ENCODE measurements around the gene SAMD8.
"Not testable (repeated sequence)": the region's sequence is repeated elsewhere in the genome, so short reads cannot be mapped to it uniquely, and the experiment has no call there.

Gene SAMD8

DNA sequence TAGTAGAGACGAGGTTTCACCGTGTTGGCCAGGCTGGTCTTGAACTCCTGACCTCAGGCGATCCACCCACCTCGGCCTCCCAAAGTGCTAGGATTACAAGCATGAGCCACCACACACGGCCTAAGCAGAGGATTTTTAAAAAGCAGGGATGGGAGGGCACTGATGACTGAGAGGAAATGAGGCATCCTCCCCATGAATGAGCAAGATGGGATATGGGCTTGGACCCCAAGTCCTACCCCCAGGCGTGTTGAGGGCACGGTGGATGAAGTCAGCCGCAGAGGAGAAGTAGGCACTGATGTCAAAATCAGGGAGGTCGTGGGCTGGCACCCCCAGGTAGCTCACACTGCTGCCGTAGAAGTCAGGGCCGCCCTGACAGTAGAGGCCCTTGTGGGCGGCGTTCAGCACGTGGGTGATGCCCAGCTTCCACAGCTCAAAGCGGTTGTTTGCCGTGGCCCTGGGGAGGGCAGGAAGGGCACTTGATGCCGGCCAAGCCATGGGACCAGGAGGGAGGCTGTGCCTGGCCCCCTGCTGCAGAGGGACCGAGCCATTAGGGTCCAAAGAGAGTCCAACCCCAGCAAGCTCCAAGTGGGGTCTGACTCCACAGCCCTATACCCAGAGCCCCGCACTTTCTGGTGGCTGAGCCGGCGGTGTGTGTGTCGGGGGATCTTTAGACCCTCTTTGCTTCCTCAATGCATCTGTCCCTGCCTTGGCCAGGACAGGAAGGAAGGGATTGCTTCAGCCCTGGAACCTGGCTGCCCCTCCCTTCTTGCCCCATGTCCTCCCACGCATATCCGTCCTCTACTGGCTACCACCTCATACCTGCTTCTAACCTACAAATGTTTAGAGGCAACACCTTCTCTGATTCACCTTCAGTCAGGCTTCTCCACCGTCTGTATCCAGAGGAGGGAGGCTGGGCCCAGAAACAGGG, 3.4 kb upstream of the SAMD8 start:
- no peak for DNase-seq

DNA sequence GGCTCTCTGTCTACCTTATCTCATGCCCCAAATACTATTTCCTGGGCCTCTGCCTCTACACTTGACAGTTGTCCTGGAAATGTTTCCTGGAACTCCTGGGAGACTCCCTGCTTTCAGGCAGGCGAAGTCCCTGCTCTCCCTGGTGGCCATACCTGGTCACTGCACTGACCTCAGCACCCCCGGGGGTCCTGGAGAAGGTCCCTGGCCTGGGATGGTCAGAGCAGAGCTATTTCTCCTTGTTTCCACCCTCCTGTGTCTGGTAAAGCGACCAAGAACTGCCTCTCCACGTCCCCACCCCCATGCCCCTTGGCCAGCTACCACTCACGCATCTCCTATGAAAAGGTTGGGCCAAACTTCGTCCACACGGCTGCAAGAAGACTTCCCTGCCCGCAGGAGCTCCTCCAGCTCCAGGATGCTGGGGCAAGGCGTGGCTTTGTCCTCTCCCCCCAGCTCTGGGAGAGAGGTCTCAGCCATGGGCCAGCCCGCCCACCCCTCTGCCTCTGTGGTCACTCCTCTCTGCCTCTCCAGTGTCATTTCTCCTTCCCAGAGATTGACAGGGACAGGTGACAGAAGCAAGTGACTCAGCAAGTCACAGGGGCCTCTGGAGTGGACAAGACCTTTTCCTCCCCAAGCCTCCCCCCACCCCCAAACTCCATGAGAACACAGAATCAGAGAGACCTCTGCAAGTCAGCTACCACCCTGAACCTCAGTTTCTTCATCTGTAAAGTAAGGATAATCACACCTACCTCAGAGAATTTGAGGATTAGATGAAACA, 2.6 kb upstream of the SAMD8 start:
- DNase-seq, result no peak

GRCh38 chr10:75109459-75109778, 2.0 kb upstream of the SAMD8 start:
- no peak for DNase-seq

DNA sequence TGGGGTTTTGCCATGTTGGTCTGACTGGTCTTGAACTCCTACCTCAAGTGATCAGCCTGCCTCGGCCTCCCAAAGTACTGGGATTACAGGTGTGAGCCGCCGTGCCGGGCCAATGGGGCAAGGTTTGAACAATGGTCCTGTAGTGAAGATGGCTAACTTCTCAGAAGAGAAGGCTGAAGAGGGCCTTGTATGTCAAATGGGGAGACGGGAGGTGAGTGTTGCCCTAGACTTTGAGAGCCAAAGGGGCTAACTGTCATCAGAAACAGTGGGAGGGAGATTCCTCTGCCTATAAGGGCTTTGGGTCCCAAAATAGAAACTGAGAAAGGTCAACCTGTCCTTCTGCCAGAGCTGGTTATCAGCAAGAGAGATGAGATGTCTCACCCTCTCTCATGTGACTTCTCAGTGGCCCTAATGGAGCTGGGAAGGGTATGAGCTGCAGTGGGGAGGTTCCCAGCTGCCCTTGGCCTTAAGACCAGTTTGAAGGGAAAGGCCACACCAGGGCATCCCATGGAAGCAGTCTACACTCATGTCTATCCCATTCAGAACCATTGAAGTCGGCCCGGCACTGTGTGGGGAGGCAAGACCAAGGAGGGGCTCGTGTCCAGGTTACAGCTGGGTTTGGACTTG, 1.3 kb upstream of the SAMD8 start:
- no peak for DNase-seq

- no peak for DNase-seq
Measured at GRCh38 chr10:75111907-75112679, 637 bp downstream of the SAMD8 start.

- no peak for DNase-seq
Measured at GRCh38 chr10:75115137-75115536, 3.7 kb downstream of the SAMD8 start.

- DNase-seq, result not testable (repeated sequence)
Measured at GRCh38 chr10:75116941-75117775, 5.7 kb downstream of the SAMD8 start.

DNA sequence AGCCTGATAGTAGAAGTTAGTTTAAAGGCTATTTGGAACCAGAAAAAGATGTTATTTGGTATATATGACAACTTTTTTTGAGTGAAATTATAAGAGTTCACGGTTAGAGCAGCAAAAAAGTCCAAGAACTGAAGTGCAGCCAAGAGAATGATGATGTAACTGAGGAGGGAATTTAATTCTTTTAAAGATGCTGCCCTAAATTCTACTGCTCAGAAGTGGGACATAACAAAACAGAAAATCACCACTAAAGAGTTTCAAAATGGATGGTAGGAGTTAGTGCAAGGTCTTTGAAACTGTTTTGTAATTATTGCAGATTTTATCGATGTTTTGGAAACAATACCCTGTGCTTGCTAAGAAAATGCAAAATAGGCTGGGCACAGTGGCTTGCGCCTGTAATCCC, 6.5 kb downstream of the SAMD8 start:
- no peak for DNase-seq

DNA sequence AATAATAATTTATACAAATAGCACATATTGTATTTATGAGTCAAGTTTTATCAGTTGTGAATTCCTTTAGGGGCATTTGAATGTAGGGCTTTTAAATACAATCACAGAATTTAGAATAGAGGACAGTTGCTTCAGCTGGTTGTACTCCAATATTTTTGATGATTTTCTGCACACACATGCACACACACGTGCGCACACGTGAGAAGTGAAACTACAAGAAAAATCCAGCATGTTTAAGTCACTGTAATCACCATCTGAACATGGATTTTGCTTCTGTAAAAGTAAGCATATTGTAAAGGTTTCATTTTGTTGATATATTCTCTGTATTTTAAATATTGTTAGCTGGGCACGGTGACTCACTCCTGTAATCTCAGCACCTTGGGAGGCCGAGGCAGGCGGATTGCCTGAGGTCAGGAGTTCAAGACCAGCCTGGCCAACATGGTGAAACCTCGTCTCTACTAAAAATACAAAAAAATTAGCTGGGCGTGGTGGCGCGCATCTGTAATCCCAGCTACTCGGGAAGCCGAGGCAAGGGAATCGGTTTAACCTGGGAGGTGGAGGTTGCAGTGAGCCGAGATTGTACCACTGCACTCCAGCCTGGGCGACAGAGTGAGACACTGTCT, 8.1 kb downstream of the SAMD8 start:
- not testable (repeated sequence) for DNase-seq

GRCh38 chr10:75121322-75121721, 9.9 kb downstream of the SAMD8 start:
- DNase-seq, result no peak

GRCh38 chr10:75122505-75122904, 11.0 kb downstream of the SAMD8 start:
- no peak for DNase-seq

- DNase-seq, result no peak
Measured at GRCh38 chr10:75123088-75123682, 11.7 kb downstream of the SAMD8 start.

- no peak for DNase-seq
Measured at GRCh38 chr10:75126277-75126676, 14.8 kb downstream of the SAMD8 start.

DNA sequence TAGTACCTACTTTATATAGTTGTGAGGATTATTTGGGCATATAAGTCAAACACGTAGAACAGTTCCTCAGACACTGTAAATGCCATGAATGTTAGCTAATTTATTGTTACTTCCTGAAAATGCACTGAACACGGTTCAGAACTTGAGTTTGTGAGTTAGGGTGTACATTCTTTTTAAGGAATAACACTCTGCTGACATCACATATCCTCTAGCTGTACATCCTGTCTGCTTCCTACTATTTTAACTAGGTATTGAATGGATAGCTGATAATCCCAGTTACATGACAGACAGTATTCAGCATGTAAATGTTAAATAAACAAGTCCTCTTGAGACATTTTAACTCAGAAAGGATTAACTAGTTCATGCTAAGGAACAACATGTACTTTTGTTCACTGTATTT, 16.0 kb downstream of the SAMD8 start:
- no peak for DNase-seq

GRCh38 chr10:75128985-75129384, 17.5 kb downstream of the SAMD8 start:
- DNase-seq, result not testable (repeated sequence)

GRCh38 chr10:75129537-75129936, 18.1 kb downstream of the SAMD8 start:
- no peak for DNase-seq

GRCh38 chr10:75133701-75134100, 22.2 kb downstream of the SAMD8 start:
- not testable (repeated sequence) for DNase-seq

DNA sequence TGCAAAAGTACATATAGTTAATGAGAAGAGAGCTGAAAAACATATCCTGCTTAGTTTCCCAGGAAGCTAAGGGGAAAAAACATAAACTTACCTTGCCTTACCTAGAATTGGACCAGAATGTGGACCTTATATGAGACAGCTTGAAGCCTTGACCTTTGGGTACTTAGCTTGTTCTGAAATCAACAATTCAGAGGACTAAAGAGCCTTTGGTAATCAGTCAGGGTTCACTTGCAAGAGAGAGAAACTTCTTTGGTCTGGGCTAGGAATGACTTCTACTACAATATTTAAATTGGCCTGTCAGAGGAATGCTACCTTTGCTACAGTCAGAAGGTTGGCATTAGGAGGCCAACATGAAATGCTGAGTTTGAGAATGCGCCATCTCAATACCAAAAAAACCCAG, 24.9 kb downstream of the SAMD8 start:
- DNase-seq, result no peak

DNA sequence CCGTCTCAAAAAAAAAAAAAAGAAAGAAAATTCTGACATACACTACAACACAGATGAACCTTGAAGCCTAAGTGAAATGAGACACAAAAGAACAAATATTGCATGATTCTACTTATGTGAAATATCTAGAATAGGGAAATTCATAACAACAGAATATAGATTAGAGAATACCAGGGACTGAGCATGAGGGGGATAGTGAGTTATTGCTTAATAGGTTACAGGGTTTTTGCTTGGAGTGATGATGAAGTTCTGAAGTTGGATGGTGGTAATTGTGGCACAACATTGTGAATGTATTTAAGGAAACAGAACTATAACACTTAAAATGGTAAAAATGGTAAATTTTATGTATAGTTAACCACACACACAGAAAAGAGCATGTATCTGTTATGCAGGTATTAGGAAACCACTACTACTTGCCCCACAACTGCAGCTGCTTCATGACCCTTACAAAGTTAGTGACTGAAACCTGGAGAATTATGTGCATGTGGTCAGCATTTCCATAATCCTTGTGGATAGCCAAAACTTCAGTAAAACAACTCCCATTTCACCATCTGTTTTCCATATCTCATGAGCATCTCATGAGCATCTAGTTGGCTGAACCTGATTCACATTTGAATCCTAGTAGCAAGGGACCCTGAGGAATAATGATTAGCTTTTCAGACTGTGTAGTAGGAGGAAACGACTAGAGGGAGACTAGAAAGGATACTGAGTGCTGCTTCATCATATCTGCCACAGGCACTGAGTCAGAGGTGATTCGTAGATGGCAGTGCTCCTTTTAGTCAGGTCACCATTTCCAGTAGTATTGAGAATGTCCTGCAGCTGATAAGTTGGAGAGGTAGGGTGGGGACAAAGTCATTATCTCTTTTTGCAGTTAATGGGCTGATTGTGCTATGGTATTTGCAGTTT, 26.3 kb downstream of the SAMD8 start:
- no peak for DNase-seq

GRCh38 chr10:75140246-75140645, 28.8 kb downstream of the SAMD8 start:
- no peak for DNase-seq

Data from NCI-H187 (cell line).